ENCODE data around the gene KIF1B. TPM values are rescaled to one million over a fixed set of nuclear protein-coding genes. Genes with fewer than 3 reads are reported as not detected.

KIF1B gene
- total RNA-seq, 1 donor from 2014 or later: 49.4 TPM

- no peaks in the 10 kb centered on the region for H3K27me3 Mint-ChIP-seq (ENCODE audit: low read depth)
- no peak overlapping the region for H3K4me3 Mint-ChIP-seq (ENCODE audit: unreplicated experiment)
- peaks cover 21% of the 10 kb centered on the region for H3K4me1 Mint-ChIP-seq (ENCODE audit: low read depth)
- H3K36me3 Mint-ChIP-seq (ENCODE audit: low read depth): no peaks in the 10 kb centered on the region
- no peak for TF ChIP-seq CTCF (IDR thresholded peaks at IDR 0.05)
- no peaks in the 10 kb centered on the region for H3K9me3 Mint-ChIP-seq (ENCODE audit: low read depth)
- no peak for DNase-seq (ENCODE audit: low spot score)
- H3K27ac Mint-ChIP-seq (ENCODE audit: unreplicated experiment): no peak overlapping the region
These were observed 1.8 kb upstream of the KIF1B start for GRCh38 chr1:10208537-10208936.

GRCh38 chr1:10209590-10209904, 823 bp upstream of the KIF1B start:
- Mint-ChIP-seq H3K4me1 (ENCODE audit: low read depth) (peaks cover 31% of the 10 kb centered on the region), H3K27me3 (ENCODE audit: low read depth) (no peaks in the 10 kb centered on the region), H3K36me3 (ENCODE audit: low read depth) (no peaks in the 10 kb centered on the region), H3K4me3 (ENCODE audit: unreplicated experiment) (peak overlapping the region; percentile 93), H3K9me3 (ENCODE audit: low read depth) (no peaks in the 10 kb centered on the region), H3K27ac (ENCODE audit: unreplicated experiment) (peak overlapping the region; percentile 98)
- no peak for TF ChIP-seq CTCF (IDR thresholded peaks at IDR 0.05)
- DNase-seq (ENCODE audit: low spot score): no peak

- H3K9me3 Mint-ChIP-seq (ENCODE audit: low read depth): no peaks in the 10 kb centered on the region
- peak overlapping the region; percentile 94 for H3K4me3 Mint-ChIP-seq (ENCODE audit: unreplicated experiment)
- DNase-seq (ENCODE audit: low spot score): no peak
- H3K4me1 Mint-ChIP-seq (ENCODE audit: low read depth): peaks cover 41% of the 10 kb centered on the region
- no peaks in the 10 kb centered on the region for H3K27me3 Mint-ChIP-seq (ENCODE audit: low read depth)
- TF ChIP-seq CTCF (IDR thresholded peaks at IDR 0.05): no peak
- H3K27ac Mint-ChIP-seq (ENCODE audit: unreplicated experiment): peak overlapping the region; percentile 98
- no peaks in the 10 kb centered on the region for H3K36me3 Mint-ChIP-seq (ENCODE audit: low read depth)
These were observed 753 bp downstream of the KIF1B start for GRCh38 chr1:10210841-10211804.

GRCh38 chr1:10211805-10212410, 1.5 kb downstream of the KIF1B start:
- H3K4me1 Mint-ChIP-seq (ENCODE audit: low read depth): peaks cover 48% of the 10 kb centered on the region
- no peaks in the 10 kb centered on the region for H3K9me3 Mint-ChIP-seq (ENCODE audit: low read depth)
- peak overlapping the region; percentile 94 for H3K4me3 Mint-ChIP-seq (ENCODE audit: unreplicated experiment)
- TF ChIP-seq CTCF (IDR thresholded peaks at IDR 0.05): no peak
- DNase-seq (ENCODE audit: low spot score): no peak
- no peaks in the 10 kb centered on the region for H3K27me3 Mint-ChIP-seq (ENCODE audit: low read depth)
- H3K27ac Mint-ChIP-seq (ENCODE audit: unreplicated experiment): peak overlapping the region; percentile 98
- H3K36me3 Mint-ChIP-seq (ENCODE audit: low read depth): no peaks in the 10 kb centered on the region

- Mint-ChIP-seq H3K9me3 (ENCODE audit: low read depth) (no peaks in the 10 kb centered on the region), H3K36me3 (ENCODE audit: low read depth) (no peaks in the 10 kb centered on the region), H3K27me3 (ENCODE audit: low read depth) (no peaks in the 10 kb centered on the region), H3K4me3 (ENCODE audit: unreplicated experiment) (peak overlapping the region; percentile 94), H3K4me1 (ENCODE audit: low read depth) (peaks cover 49% of the 10 kb centered on the region), H3K27ac (ENCODE audit: unreplicated experiment) (peak overlapping the region; percentile 98)
- no peak for DNase-seq (ENCODE audit: low spot score)
- TF ChIP-seq CTCF (IDR thresholded peaks at IDR 0.05): no peak
These were observed 2.1 kb downstream of the KIF1B start for GRCh38 chr1:10212476-10212875.

Data from chondrocyte (in vitro differentiated cells).